HG03139 (cell line): ENCODE data around the gene IL4R.
"Not testable (repeated sequence)": the region's sequence is repeated elsewhere in the genome, so short reads cannot be mapped to it uniquely, and the experiment has no call there.

ENCODE experiments used
- ATAC-seq: cut with Tn5 transposase; IDR thresholded peaks from one replicate; pipeline ENCODE4 v1.9.1; 2021; ENCODE audit not compliant: unreplicated experiment

Gene IL4R

GRCh38 chr16:27327586-27327915 lies 13.8 kb downstream of the IL4R start:
- no peak for ATAC-seq

- ATAC-seq = no peak
These were observed 15.2 kb downstream of the IL4R start for GRCh38 chr16:27328937-27329336.

GRCh38 chr16:27329376-27330079 lies 15.8 kb downstream of the IL4R start:
- not testable (repeated sequence) for ATAC-seq

- ATAC-seq = no peak
These were observed 16.8 kb downstream of the IL4R start for GRCh38 chr16:27330542-27330941.

- no peak for ATAC-seq
These were observed 18.3 kb downstream of the IL4R start for GRCh38 chr16:27332105-27332504.

GRCh38 chr16:27333104-27333503 lies 19.3 kb downstream of the IL4R start:
- no peak for ATAC-seq

- no peak for ATAC-seq
These were observed 19.8 kb downstream of the IL4R start for GRCh38 chr16:27333549-27333948.

GRCh38 chr16:27334192-27334764 lies 20.5 kb downstream of the IL4R start:
- ATAC-seq = no peak

- ATAC-seq = no peak
These were observed 21.1 kb downstream of the IL4R start for GRCh38 chr16:27334838-27335237.

GRCh38 chr16:27335349-27336053 lies 21.7 kb downstream of the IL4R start:
- no peak for ATAC-seq

GRCh38 chr16:27337024-27337423 lies 23.2 kb downstream of the IL4R start:
- no peak for ATAC-seq

GRCh38 chr16:27339180-27339579 lies 25.4 kb downstream of the IL4R start:
- ATAC-seq = no peak

GRCh38 chr16:27340654-27341053 lies 26.9 kb downstream of the IL4R start:
- ATAC-seq = no peak

- ATAC-seq = no peak
These were observed 27.8 kb downstream of the IL4R start for GRCh38 chr16:27341549-27341948.

GRCh38 chr16:27341971-27342370 lies 28.2 kb downstream of the IL4R start:
- no peak for ATAC-seq

GRCh38 chr16:27344721-27345120 lies 30.9 kb downstream of the IL4R start:
- no peak for ATAC-seq

- no peak for ATAC-seq
These were observed 31.4 kb downstream of the IL4R start for GRCh38 chr16:27345201-27345600.

- no peak for ATAC-seq
These were observed 33.0 kb downstream of the IL4R start for GRCh38 chr16:27346819-27347218.

- ATAC-seq = no peak
These were observed 34.3 kb downstream of the IL4R start for GRCh38 chr16:27347930-27348685.

- no peak for ATAC-seq
These were observed 35.5 kb downstream of the IL4R start for GRCh38 chr16:27349276-27349675.

- ATAC-seq = no peak
These were observed 36.2 kb downstream of the IL4R start for GRCh38 chr16:27350006-27350405.

- no peak for ATAC-seq
These were observed 38.2 kb downstream of the IL4R start for GRCh38 chr16:27351989-27352388.
